Measurements from ENCODE around the gene PSMD2.
"Not testable (repeated sequence)": the region's sequence is repeated elsewhere in the genome, so short reads cannot be mapped to it uniquely, and the experiment has no call there.

DNA sequence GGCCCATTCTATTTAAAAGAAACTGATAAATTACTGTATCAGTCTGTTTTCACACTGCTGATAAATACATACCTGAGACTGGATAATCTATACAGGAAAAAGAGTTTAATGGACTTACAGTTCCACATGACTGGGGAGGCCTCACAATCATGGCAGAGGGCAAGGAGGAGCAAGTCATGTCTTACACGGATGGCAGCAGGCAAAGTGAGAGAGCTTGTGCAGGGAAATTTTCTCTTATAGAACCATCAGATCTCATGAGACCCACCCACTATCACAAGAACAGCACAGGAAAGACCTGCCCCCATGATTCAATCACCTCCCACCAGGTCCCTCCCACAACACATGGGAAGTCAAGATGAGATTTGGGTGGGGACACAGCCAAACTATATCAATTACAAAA is 31.8 kb upstream of the PSMD2 start:
- TF ChIP-seq, protein P1, sequence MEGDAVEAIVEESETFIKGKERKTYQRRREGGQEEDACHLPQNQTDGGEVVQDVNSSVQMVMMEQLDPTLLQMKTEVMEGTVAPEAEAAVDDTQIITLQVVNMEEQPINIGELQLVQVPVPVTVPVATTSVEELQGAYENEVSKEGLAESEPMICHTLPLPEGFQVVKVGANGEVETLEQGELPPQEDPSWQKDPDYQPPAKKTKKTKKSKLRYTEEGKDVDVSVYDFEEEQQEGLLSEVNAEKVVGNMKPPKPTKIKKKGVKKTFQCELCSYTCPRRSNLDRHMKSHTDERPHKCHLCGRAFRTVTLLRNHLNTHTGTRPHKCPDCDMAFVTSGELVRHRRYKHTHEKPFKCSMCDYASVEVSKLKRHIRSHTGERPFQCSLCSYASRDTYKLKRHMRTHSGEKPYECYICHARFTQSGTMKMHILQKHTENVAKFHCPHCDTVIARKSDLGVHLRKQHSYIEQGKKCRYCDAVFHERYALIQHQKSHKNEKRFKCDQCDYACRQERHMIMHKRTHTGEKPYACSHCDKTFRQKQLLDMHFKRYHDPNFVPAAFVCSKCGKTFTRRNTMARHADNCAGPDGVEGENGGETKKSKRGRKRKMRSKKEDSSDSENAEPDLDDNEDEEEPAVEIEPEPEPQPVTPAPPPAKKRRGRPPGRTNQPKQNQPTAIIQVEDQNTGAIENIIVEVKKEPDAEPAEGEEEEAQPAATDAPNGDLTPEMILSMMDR (conservative IDR thresholded peaks at IDR 0.05) = not testable (repeated sequence)
- TF ChIP-seq ZFX (IDR thresholded peaks at IDR 0.05) = not testable (repeated sequence)

Measured in C4-2B (cell line).